Measurements from ENCODE around the gene PHC3. TPM values are rescaled to one million over a fixed set of nuclear protein-coding genes. Genes with fewer than 3 reads are reported as not detected.

Gene PHC3
- total and polyA plus RNA-seq, 2 of the 13 experiments (the other 11 are each of a cell fraction or from before 2014, with no cell fraction given) = 24.1 to 49.0 TPM

DNA sequence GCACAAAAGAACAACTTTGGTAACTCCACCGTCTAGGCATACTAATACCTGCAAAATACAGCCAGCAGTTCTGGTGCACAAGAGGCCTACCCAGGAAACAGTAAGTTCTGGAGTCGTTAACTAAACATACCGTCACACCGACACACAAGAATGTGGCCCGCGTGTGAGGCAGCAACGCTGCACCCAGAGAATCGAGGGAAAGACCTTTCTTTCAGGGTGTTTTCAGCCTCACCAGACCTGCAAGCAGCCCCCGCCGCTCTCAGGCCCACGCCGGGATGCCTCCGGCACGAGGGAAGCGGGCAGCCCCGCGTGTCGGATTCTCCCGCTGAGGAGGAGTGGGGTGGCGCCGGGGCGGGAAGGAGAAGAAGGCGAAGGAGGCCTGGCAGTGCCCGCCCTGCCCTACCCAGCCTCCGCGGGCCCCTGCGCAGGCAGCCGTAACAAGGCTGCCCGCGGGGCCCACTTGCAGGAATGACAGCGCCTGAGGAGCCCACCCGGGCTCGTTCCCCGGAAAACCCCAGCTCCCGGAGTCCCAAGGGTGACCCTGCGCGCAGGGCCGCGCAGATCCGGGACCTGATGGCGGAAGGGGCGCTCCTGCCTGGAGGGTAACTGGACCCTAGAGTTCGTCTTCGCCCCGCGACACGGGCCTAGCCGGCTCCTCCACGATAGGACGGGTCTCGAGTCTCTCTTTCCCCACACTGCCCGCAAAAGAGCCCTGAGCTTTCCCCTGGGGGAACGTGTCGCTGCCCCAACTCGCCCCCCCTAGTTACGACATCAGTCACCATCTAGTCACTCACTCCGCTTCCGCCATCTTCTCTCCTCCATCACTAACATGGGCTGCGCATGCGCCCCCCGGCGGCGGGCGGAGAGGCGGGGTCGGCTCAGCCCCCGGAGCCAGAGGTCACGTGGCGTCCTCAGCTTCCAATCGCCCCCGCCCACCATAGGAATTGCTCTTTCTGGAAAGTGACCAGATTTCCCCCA is at the start of gene PHC3 (continued):
- TF ChIP-seq ZNF879 (CRISPR knock-in tag; IDR thresholded peaks at IDR 0.05) (peak; percentile 57; the same call in 1 of the 2 replicates), ZBTB3 (CRISPR knock-in tag; IDR thresholded peaks at IDR 0.05; ENCODE audit: borderline replicate concordance, low read depth) (peak; percentile 75; the same call in 1 of the 2 replicates), KDM4B (CRISPR knock-in tag; IDR thresholded peaks at IDR 0.05) (peak; percentile 23; the same call in 1 of the 2 replicates), SAP130 (CRISPR knock-in tag; IDR thresholded peaks at IDR 0.05; ENCODE audit: low read depth) (peak; percentile 65), KMT2A (CRISPR knock-in tag; IDR thresholded peaks at IDR 0.05) (peak; percentile 78), ZNF7 (CRISPR knock-in tag; IDR thresholded peaks at IDR 0.05) (no peak), ZMYM2 (CRISPR knock-in tag; IDR thresholded peaks at IDR 0.05) (no peak), CHCHD3 (CRISPR knock-in tag; IDR thresholded peaks at IDR 0.05) (no peak), NCOR1 (IDR thresholded peaks at IDR 0.05; ENCODE audit: borderline replicate concordance, low read length) (no peak), REPIN1 (CRISPR knock-in tag; IDR thresholded peaks at IDR 0.05; ENCODE audit: borderline replicate concordance, low read depth) (peak; percentile 41; the same call in 1 of the 2 replicates), KAT7 (CRISPR knock-in tag; IDR thresholded peaks at IDR 0.05; ENCODE audit: borderline replicate concordance) (no peak), RARG (CRISPR knock-in tag; IDR thresholded peaks at IDR 0.05; ENCODE audit: low read depth) (no peak), HOXD1 (CRISPR knock-in tag; IDR thresholded peaks at IDR 0.05) (0 out of 2 replicates have a peak, but pooled peaks have one; percentile 53), ZNF850 (CRISPR knock-in tag; conservative IDR thresholded peaks at IDR 0.05) (no peak), SPEN (CRISPR knock-in tag; IDR thresholded peaks at IDR 0.05; ENCODE audit: low read depth) (peak; percentile 26), MZF1 (CRISPR knock-in tag; IDR thresholded peaks at IDR 0.05; ENCODE audit: borderline replicate concordance) (no peak), PHF20 (CRISPR knock-in tag; IDR thresholded peaks at IDR 0.05) (no peak), TFDP2 (CRISPR knock-in tag; IDR thresholded peaks at IDR 0.05) (no peak), POLR2AphosphoS5 (IDR thresholded peaks at IDR 0.05; ENCODE audit: low read depth, low read length) (peak; percentile 90), PPARG (CRISPR knock-in tag; conservative IDR thresholded peaks at IDR 0.05) (no peak), ZBTB8A (CRISPR knock-in tag; IDR thresholded peaks at IDR 0.05; ENCODE audit: borderline replicate concordance, low read depth) (no peak)
- TF ChIP-seq, protein P1, sequence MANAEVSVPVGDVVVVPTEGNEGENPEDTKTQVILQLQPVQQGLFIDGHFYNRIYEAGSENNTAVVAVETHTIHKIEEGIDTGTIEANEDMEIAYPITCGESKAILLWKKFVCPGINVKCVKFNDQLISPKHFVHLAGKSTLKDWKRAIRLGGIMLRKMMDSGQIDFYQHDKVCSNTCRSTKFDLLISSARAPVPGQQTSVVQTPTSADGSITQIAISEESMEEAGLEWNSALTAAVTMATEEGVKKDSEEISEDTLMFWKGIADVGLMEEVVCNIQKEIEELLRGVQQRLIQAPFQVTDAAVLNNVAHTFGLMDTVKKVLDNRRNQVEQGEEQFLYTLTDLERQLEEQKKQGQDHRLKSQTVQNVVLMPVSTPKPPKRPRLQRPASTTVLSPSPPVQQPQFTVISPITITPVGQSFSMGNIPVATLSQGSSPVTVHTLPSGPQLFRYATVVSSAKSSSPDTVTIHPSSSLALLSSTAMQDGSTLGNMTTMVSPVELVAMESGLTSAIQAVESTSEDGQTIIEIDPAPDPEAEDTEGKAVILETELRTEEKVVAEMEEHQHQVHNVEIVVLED (CRISPR knock-in tag; IDR thresholded peaks at IDR 0.05; ENCODE audit: borderline replicate concordance) = no peak; the same call in 1 of the 2 replicates
- TF ChIP-seq, protein P2, sequence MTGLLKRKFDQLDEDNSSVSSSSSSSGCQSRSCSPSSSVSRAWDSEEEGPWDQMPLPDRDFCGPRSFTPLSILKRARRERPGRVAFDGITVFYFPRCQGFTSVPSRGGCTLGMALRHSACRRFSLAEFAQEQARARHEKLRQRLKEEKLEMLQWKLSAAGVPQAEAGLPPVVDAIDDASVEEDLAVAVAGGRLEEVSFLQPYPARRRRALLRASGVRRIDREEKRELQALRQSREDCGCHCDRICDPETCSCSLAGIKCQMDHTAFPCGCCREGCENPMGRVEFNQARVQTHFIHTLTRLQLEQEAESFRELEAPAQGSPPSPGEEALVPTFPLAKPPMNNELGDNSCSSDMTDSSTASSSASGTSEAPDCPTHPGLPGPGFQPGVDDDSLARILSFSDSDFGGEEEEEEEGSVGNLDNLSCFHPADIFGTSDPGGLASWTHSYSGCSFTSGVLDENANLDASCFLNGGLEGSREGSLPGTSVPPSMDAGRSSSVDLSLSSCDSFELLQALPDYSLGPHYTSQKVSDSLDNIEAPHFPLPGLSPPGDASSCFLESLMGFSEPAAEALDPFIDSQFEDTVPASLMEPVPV (CRISPR knock-in tag; IDR thresholded peaks at IDR 0.05) = no peak; the same call in 1 of the 2 replicates
- TF ChIP-seq, protein P3, sequence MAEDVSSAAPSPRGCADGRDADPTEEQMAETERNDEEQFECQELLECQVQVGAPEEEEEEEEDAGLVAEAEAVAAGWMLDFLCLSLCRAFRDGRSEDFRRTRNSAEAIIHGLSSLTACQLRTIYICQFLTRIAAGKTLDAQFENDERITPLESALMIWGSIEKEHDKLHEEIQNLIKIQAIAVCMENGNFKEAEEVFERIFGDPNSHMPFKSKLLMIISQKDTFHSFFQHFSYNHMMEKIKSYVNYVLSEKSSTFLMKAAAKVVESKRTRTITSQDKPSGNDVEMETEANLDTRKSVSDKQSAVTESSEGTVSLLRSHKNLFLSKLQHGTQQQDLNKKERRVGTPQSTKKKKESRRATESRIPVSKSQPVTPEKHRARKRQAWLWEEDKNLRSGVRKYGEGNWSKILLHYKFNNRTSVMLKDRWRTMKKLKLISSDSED (CRISPR knock-in tag; IDR thresholded peaks at IDR 0.05) = no peak
